ENCODE results near the gene RALGPS1. TPM values are rescaled to one million over a fixed set of nuclear protein-coding genes. Genes with fewer than 3 reads are reported as not detected.

Gene RALGPS1
- total and polyA plus RNA-seq, 10 donors = 2.5 to 27.3 (median 14.1) TPM

- H3K4me3 ChIP-seq = peak overlapping the region in 4 of 8 donors; percentile 65 to 92 (median 70)
- WGBS, 5 donors = 86 to 93% (median 88%) methylated on average over 14 to 15 of the region's 15 CpGs
- peaks cover 0 to 7% (median 0%) of the 10 kb centered on the region in 6 donors for H3K36me3 ChIP-seq
- peaks cover 0 to 12% (median 0%) of the 10 kb centered on the region in 7 donors for H3K27me3 ChIP-seq (replicated peaks in 1 of 7)
- peaks cover 0 to 17% (median 12%) of the 10 kb centered on the region in 6 donors for H3K4me1 ChIP-seq
- intact Hi-C loops (cut with DNase I; ENCODE audit: low total_unique reads) = no loop called here
- peak overlapping the region in 1 of 8 donors; percentile 90 for H3K27ac ChIP-seq
- DNase-seq = peak; percentile 30
- TF ChIP-seq POLR2AphosphoS5 (IDR thresholded peaks at IDR 0.05) = no peak
- TF ChIP-seq POLR2A (IDR thresholded peaks at IDR 0.05) = no peak
- no peak for TF ChIP-seq CTCF (IDR thresholded peaks at IDR 0.05 in 8 of 11, conservative IDR thresholded peaks at IDR 0.05 in 3 of 11)
- H3K9me3 ChIP-seq = no peaks in the 10 kb centered on the region
Observed at GRCh38 chr9:126915846-126916543, 1.4 kb downstream of the RALGPS1 start.

- intact Hi-C loops (cut with DNase I; ENCODE audit: low total_unique reads) = no loop called here
- 64 to 82% (median 75%) methylated on average over 2 of the region's 2 CpGs for WGBS, 5 donors
- Histone ChIP-seq H3K27me3 (replicated peaks in 1 of 7) (peaks cover 0 to 12% (median 0%) of the 10 kb centered on the region in 7 donors), H3K4me3 (no peak overlapping the region), H3K27ac (no peak overlapping the region), H3K4me1 (peaks cover 0 to 17% (median 12%) of the 10 kb centered on the region in 6 donors), H3K9me3 (no peaks in the 10 kb centered on the region), H3K36me3 (peaks cover 0 to 11% (median 0%) of the 10 kb centered on the region in 6 donors)
- no peak for TF ChIP-seq CTCF (IDR thresholded peaks at IDR 0.05 in 8 of 11, conservative IDR thresholded peaks at IDR 0.05 in 3 of 11)
- TF ChIP-seq POLR2AphosphoS5 (IDR thresholded peaks at IDR 0.05) = no peak
- TF ChIP-seq POLR2A (IDR thresholded peaks at IDR 0.05) = no peak
- peak; percentile 18 for DNase-seq
Observed at GRCh38 chr9:126916909-126917308, 2.3 kb downstream of the RALGPS1 start.

GRCh38 chr9:126919193-126919592 is 4.6 kb downstream of the RALGPS1 start:
- Histone ChIP-seq H3K9me3 (no peaks in the 10 kb centered on the region), H3K4me1 (peaks cover 0 to 12% (median 10%) of the 10 kb centered on the region in 6 donors), H3K27ac (no peak overlapping the region), H3K36me3 (peaks cover 0 to 11% (median 0%) of the 10 kb centered on the region in 6 donors), H3K4me3 (no peak overlapping the region), H3K27me3 (replicated peaks in 1 of 7) (no peaks in the 10 kb centered on the region)
- 74 to 96% (median 78%) methylated on average over 1 of the region's 1 CpG for WGBS, 5 donors
- DNase-seq = no peak
- TF ChIP-seq POLR2A (IDR thresholded peaks at IDR 0.05) (no peak), CTCF (IDR thresholded peaks at IDR 0.05 in 8 of 11, conservative IDR thresholded peaks at IDR 0.05 in 3 of 11) (no peak), POLR2AphosphoS5 (IDR thresholded peaks at IDR 0.05) (no peak)
- intact Hi-C loops (cut with DNase I; ENCODE audit: low total_unique reads) = no loop called here

GRCh38 chr9:126925876-126926275 is 11.3 kb downstream of the RALGPS1 start:
- DNase-seq = no peak
- peaks cover 0 to 5% (median 0%) of the 10 kb centered on the region in 6 donors for H3K36me3 ChIP-seq
- no peaks in the 10 kb centered on the region for H3K4me1 ChIP-seq
- H3K27ac ChIP-seq = no peak overlapping the region
- H3K27me3 ChIP-seq (replicated peaks in 1 of 7) = no peaks in the 10 kb centered on the region
- H3K4me3 ChIP-seq = no peak overlapping the region
- H3K9me3 ChIP-seq = no peaks in the 10 kb centered on the region
- TF ChIP-seq POLR2AphosphoS5 (IDR thresholded peaks at IDR 0.05) = no peak
- intact Hi-C loops (cut with DNase I; ENCODE audit: low total_unique reads) = no loop called here
